Chondrocyte (in vitro differentiated cells): ENCODE measurements around the gene TNRC6B. TPM values are rescaled to one million over a fixed set of nuclear protein-coding genes. Genes with fewer than 3 reads are reported as not detected.

ENCODE experiments used
- DNase-seq: peaks from one replicate; pipeline ENCODE4 v3.0.0; 2021; ENCODE audit warnings: mixed read lengths, low spot score
- H3K27ac Mint-ChIP-seq: one replicate; pipeline ENCODE4 v1.8.0; 2021; ENCODE audit warnings: mild to moderate bottlenecking, moderate library complexity, mixed read lengths; ENCODE audit not compliant: unreplicated experiment
- H3K27me3 Mint-ChIP-seq: 2 replicates; pipeline ENCODE4 v1.8.0; 2021; ENCODE audit warnings: low read depth, mixed read lengths
- H3K36me3 Mint-ChIP-seq: 2 replicates; pipeline ENCODE4 v1.8.0; 2021; ENCODE audit warnings: low read depth, mixed read lengths
- H3K4me1 Mint-ChIP-seq: 2 replicates; pipeline ENCODE4 v1.8.0; 2021; ENCODE audit warnings: low read depth, mild to moderate bottlenecking, mixed read lengths
- H3K4me3 Mint-ChIP-seq: one replicate; pipeline ENCODE4 v1.8.0; 2021; ENCODE audit warnings: mild to moderate bottlenecking, moderate library complexity, mixed read lengths; ENCODE audit not compliant: unreplicated experiment
- H3K9me3 Mint-ChIP-seq: 2 replicates; pipeline ENCODE4 v1.8.0; 2021; ENCODE audit warnings: low read depth, mixed read lengths
- CTCF ChIP-seq: fragments of 200-600 bp; sonication (generic); IDR thresholded peaks from 2 replicates; pipeline ENCODE4 v1.5.0; 2021; ENCODE audit warnings: antibody characterized with exemption, mild to moderate bottlenecking, moderate library complexity
- total RNA-seq: library from RNA; stranded (reverse); gene quantifications from 3 replicates; pipeline ENCODE4 v1.2.1, GENCODE V29; 2021

Gene TNRC6B
- total RNA-seq, 1 donor from 2014 or later: 30.9 TPM

DNA sequence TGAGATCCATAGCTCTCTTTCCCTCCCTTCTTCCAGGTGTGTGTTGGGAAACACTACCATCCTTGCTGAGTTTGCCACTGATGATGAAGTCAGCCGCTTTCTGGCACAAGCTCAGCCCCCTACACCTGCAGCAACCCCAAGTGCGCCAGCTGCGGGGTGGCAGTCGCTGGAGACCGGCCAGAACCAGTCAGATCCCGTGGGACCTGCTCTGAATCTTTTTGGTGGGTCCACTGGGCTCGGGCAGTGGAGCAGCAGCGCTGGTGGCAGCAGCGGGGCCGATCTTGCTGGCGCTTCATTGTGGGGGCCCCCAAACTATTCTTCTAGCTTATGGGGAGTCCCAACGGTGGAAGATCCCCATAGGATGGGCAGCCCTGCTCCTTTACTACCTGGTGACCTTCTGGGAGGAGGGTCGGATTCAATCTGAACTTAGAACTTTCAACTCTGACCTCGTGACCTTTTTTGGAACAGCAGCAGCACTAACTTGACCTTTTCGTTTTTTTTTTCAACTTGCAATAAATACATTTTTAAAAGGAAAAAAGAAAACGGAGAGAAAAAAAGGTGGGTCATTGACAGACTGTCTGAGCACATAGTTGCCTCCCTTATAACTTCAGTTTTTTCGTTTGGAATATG is 145.2 kb downstream of the TNRC6B start:
- peaks cover 37% of the 10 kb centered on the region for H3K36me3 Mint-ChIP-seq
- H3K9me3 Mint-ChIP-seq: no peaks in the 10 kb centered on the region
- no peak for DNase-seq
- no peak for TF ChIP-seq CTCF
- H3K27me3 Mint-ChIP-seq: no peaks in the 10 kb centered on the region
- H3K4me1 Mint-ChIP-seq: peaks cover 2% of the 10 kb centered on the region
- no peak overlapping the region for H3K27ac Mint-ChIP-seq
- H3K4me3 Mint-ChIP-seq: no peak overlapping the region

- TF ChIP-seq CTCF: no peak
- no peak for DNase-seq
- Mint-ChIP-seq H3K4me3 (no peak overlapping the region), H3K27ac (no peak overlapping the region), H3K9me3 (no peaks in the 10 kb centered on the region), H3K27me3 (no peaks in the 10 kb centered on the region), H3K4me1 (peaks cover 2% of the 10 kb centered on the region), H3K36me3 (peaks cover 36% of the 10 kb centered on the region)
Observed at GRCh38 chr22:40323681-40324171, 146.0 kb downstream of the TNRC6B start.

DNA sequence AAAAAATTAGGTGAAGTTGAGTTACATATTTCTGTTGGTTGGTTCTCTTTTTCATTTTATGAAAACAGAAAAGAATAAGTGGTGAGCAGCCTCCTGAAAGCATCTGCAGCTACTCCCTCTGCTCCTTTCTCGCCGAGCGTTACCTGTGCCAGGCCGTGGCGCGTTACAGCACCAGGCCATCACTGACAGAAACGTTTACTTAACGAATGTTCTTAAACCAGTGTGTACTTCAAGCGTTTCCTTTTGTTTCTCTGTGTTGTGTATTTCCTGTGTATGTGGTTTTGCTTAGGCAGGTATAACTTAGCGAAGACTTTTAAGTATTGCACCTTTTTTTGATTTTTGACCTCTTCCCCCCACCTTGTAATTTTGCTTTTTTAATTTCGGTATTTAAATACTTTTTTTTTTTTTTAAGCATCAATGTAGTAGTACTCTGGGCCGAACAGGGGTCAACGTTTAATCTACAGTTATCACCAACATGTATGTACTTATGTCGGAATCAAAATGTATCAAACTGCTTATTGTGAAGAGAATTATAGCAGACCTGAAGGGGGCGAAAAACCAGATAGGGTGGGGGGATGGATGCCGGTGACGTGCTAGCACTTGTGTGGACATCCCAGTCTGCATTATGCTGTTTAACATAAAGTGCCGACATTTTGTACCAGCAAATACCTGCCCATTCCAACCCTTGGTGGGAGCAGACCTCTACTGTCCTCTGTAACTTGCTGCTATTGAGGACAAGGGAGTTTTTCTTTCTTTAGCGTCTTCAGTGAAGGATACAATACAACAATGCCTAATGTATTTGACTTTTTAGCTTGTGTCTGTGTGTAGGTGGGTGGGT is 147.0 kb downstream of the TNRC6B start:
- Mint-ChIP-seq H3K9me3 (no peaks in the 10 kb centered on the region), H3K27me3 (no peaks in the 10 kb centered on the region), H3K27ac (no peak overlapping the region), H3K36me3 (peaks cover 36% of the 10 kb centered on the region), H3K4me1 (peaks cover 2% of the 10 kb centered on the region), H3K4me3 (no peak overlapping the region)
- no peak for DNase-seq
- no peak for TF ChIP-seq CTCF

- no peak for TF ChIP-seq CTCF
- DNase-seq: no peak
- Mint-ChIP-seq H3K27me3 (no peaks in the 10 kb centered on the region), H3K36me3 (peaks cover 38% of the 10 kb centered on the region), H3K27ac (no peak overlapping the region), H3K9me3 (no peaks in the 10 kb centered on the region), H3K4me1 (peaks cover 2% of the 10 kb centered on the region), H3K4me3 (no peak overlapping the region)
Observed at GRCh38 chr22:40325315-40325714, 147.6 kb downstream of the TNRC6B start.

- no peak for TF ChIP-seq CTCF
- no peak overlapping the region for H3K27ac Mint-ChIP-seq
- H3K27me3 Mint-ChIP-seq: no peaks in the 10 kb centered on the region
- no peaks in the 10 kb centered on the region for H3K9me3 Mint-ChIP-seq
- no peak for DNase-seq
- H3K4me1 Mint-ChIP-seq: peaks cover 2% of the 10 kb centered on the region
- peaks cover 26% of the 10 kb centered on the region for H3K36me3 Mint-ChIP-seq
- no peak overlapping the region for H3K4me3 Mint-ChIP-seq
Observed at GRCh38 chr22:40326905-40327735, 149.4 kb downstream of the TNRC6B start.
